ENCODE data around the gene LRIG1.

DNA sequence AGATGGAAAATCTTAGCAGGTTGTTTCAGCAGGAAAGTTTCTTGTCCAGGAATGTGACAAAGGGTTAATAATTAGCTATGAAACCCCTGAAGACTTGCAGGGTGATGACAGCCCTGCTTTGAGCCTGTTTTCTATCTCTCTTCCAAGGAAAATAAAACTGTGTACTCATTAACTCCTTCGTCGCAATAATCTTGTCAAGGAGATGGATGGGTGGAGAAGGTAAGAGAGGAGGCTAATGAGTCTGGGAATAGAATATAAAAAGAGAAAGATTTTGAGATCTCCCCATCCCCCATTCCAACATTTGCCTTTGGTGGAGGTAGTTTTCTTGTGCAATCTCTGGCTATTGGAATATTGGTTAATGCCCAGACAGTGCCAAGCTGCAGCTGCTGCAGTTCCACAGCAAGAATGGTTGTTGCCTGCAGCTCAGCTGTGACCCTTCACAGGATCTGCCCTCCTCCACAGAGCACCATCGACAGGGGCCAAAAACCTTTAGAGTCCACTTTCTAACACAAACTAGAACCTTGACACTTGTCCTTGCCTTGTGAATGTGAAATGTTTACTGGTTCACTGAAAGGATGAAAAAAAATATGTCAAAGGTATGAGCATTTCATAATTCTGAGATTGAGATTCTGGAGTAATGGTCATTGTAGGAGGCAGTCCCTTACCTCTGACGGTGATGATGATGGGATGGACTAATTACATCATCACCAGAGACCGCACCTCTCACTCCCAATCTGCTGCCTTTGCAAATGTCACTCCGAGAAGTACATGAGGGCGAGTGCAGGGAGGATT is 4.2 kb upstream of the LRIG1 start:
- TF ChIP-seq, protein P1, sequence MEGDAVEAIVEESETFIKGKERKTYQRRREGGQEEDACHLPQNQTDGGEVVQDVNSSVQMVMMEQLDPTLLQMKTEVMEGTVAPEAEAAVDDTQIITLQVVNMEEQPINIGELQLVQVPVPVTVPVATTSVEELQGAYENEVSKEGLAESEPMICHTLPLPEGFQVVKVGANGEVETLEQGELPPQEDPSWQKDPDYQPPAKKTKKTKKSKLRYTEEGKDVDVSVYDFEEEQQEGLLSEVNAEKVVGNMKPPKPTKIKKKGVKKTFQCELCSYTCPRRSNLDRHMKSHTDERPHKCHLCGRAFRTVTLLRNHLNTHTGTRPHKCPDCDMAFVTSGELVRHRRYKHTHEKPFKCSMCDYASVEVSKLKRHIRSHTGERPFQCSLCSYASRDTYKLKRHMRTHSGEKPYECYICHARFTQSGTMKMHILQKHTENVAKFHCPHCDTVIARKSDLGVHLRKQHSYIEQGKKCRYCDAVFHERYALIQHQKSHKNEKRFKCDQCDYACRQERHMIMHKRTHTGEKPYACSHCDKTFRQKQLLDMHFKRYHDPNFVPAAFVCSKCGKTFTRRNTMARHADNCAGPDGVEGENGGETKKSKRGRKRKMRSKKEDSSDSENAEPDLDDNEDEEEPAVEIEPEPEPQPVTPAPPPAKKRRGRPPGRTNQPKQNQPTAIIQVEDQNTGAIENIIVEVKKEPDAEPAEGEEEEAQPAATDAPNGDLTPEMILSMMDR (IDR thresholded peaks at IDR 0.05) = no peak
- TF ChIP-seq POLR2AphosphoS5 (IDR thresholded peaks at IDR 0.05) (no peak), POLR2A (IDR thresholded peaks at IDR 0.05; ENCODE audit: low read depth) (no peak), EP300 (IDR thresholded peaks at IDR 0.05) (no peak)
